ENCODE measurements around the gene C10orf53. TPM values are rescaled to one million over a fixed set of nuclear protein-coding genes. Genes with fewer than 3 reads are reported as not detected.
A peak's percentile ranks its signal among the peaks of the same experiment; 100 is the strongest.

Gene C10orf53
- total RNA-seq, 1 experiment from 2014 or later, result not detected

DNA sequence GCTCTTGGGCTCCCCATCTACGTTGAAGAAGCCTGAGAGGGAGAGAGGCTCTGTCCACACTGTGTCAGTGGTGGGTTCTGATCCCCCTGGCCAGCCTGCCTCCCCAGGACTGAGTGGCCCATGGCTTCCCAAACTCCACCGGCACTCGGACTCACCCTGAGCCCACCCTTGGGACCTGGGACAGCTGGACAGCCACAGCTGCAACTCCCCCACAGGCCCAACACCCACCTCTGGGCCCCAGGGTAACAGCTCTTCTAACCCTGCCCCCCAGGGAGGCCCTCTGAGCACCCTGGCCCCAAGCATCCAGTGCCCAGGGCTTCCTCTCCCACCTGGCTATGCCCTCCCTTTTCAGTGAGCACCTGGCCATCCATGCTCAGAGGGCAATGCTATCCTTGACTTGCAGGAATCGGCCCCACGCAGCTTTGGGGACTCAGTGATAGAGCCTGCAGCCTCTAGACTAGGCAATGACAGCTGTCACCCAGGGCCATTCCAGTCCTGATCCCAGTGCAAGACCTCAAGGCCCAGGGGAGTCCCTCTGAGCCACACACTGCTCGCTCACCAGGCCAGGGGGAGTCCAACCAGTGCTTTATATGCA lies 64.7 kb downstream of the C10orf53 start:
- no TSS peak for BruUV-seq (replicated peaks)
- POLR2A ChIA-PET, result no interaction called here
- no peaks in the 10 kb centered on the region for H3K27me3 ChIP-seq (replicated peaks; ENCODE audit: control insufficient read depth, insufficient read depth, low read length)

DNA sequence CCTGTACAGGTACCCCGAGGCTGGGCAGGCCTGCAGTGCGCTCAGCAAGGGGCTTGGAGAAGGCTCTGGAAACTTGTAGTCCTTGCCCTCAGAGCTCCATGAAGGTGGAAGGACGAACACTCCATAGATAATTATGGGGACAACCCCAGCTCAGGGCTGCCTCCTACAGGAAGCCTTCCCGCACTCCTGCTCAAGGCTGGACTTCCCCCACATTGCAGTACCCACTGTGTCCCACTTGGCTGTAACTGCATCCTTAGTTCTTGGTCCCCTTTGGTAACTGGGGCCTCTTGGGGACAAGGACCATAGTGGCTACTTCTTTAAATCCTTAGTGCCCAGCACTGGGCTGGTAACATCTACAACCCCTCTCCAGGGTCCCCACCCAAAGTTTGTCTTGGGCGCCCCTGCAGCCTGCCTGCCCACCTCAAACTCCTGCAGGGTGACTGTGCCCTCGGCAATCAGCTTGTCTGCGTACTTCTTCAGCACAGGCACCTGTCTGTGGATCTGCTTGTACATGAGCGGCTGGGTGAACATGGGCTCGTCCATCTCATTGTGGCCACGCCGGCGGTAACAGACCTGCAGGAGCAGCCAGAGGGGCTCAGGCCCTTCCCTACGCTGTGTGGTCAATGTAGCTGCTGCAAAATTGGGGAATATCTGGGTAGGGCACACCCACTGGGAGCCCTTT lies 65.6 kb downstream of the C10orf53 start:
- Histone ChIP-seq H3K9me3 (no peaks in the 10 kb centered on the region), H3K36me3 (ENCODE audit: control insufficient read depth, insufficient read depth, low read length) (0 out of 2 replicates have a peak, but pooled peaks cover 1% of the 10 kb centered on the region), H3K4me3 (ENCODE audit: low read depth, low read length) (no peak overlapping the region), H3K27me3 (replicated peaks; ENCODE audit: control insufficient read depth, insufficient read depth, low read length) (no peaks in the 10 kb centered on the region), H3K4me1 (no peaks in the 10 kb centered on the region)
- TF ChIP-seq, protein P1, sequence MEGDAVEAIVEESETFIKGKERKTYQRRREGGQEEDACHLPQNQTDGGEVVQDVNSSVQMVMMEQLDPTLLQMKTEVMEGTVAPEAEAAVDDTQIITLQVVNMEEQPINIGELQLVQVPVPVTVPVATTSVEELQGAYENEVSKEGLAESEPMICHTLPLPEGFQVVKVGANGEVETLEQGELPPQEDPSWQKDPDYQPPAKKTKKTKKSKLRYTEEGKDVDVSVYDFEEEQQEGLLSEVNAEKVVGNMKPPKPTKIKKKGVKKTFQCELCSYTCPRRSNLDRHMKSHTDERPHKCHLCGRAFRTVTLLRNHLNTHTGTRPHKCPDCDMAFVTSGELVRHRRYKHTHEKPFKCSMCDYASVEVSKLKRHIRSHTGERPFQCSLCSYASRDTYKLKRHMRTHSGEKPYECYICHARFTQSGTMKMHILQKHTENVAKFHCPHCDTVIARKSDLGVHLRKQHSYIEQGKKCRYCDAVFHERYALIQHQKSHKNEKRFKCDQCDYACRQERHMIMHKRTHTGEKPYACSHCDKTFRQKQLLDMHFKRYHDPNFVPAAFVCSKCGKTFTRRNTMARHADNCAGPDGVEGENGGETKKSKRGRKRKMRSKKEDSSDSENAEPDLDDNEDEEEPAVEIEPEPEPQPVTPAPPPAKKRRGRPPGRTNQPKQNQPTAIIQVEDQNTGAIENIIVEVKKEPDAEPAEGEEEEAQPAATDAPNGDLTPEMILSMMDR (IDR thresholded peaks at IDR 0.05; ENCODE audit: insufficient read depth in 1 of 2, low read depth in 1 of 2, low read length in 1 of 2, severe bottlenecking in 1 of 2, unreplicated experiment in 1 of 2), result peak; percentile 12
- no peaks in the 10 kb centered on the region for H3K4me1 Mint-ChIP-seq (ENCODE audit: low read depth, unreplicated experiment)
- H3K27me3 Mint-ChIP-seq (ENCODE audit: insufficient read depth, unreplicated experiment), result no peaks in the 10 kb centered on the region
- no peaks in the 10 kb centered on the region for H3K36me3 Mint-ChIP-seq (ENCODE audit: insufficient read depth, unreplicated experiment)
- no peak for DNase-seq
- no peak overlapping the region for H3K4me3 Mint-ChIP-seq (ENCODE audit: unreplicated experiment)
- ChIA-PET POLR2A (no interaction called here), CTCF (interaction anchor here (0.7 kb wide), 1 partner anchor 10 kb away, joined by 4 read pairs; no protein-coding TSS in a partner anchor)
- no peak overlapping the region for H3K27ac Mint-ChIP-seq (ENCODE audit: unreplicated experiment)
- no TSS peak for BruUV-seq (replicated peaks)
- H3K9me3 Mint-ChIP-seq (ENCODE audit: unreplicated experiment), result peaks cover 12% of the 10 kb centered on the region
- intact Hi-C loops (cut with micrococcal nuclease; ENCODE audit: unreplicated experiment), result no loop called here

More for the DNA sequence above, 64.7 kb downstream of the C10orf53 start:
- intact Hi-C loops (cut with micrococcal nuclease; ENCODE audit: unreplicated experiment), result no loop called here
- no peaks in the 10 kb centered on the region for H3K4me1 Mint-ChIP-seq (ENCODE audit: low read depth, unreplicated experiment)
- H3K9me3 ChIP-seq, result no peaks in the 10 kb centered on the region
- 0 out of 2 replicates have a peak, but pooled peaks cover 1% of the 10 kb centered on the region for H3K36me3 ChIP-seq (ENCODE audit: control insufficient read depth, insufficient read depth, low read length)
- TF ChIP-seq, protein P1 (IDR thresholded peaks at IDR 0.05; ENCODE audit: insufficient read depth in 1 of 2, low read depth in 1 of 2, low read length in 1 of 2, severe bottlenecking in 1 of 2, unreplicated experiment in 1 of 2), result no peak
- no peaks in the 10 kb centered on the region for H3K27me3 Mint-ChIP-seq (ENCODE audit: insufficient read depth, unreplicated experiment)
- DNase-seq, result no peak
- peaks cover 12% of the 10 kb centered on the region for H3K9me3 Mint-ChIP-seq (ENCODE audit: unreplicated experiment)
- no peak overlapping the region for H3K4me3 ChIP-seq (ENCODE audit: low read depth, low read length)
- no peak overlapping the region for H3K27ac Mint-ChIP-seq (ENCODE audit: unreplicated experiment)
- H3K36me3 Mint-ChIP-seq (ENCODE audit: insufficient read depth, unreplicated experiment), result no peaks in the 10 kb centered on the region
- H3K4me1 ChIP-seq, result no peaks in the 10 kb centered on the region
- CTCF ChIA-PET, result interaction anchor here (0.7 kb wide), 1 partner anchor 10 kb away, joined by 4 read pairs; no protein-coding TSS in a partner anchor
- no peak overlapping the region for H3K4me3 Mint-ChIP-seq (ENCODE audit: unreplicated experiment)

DNA sequence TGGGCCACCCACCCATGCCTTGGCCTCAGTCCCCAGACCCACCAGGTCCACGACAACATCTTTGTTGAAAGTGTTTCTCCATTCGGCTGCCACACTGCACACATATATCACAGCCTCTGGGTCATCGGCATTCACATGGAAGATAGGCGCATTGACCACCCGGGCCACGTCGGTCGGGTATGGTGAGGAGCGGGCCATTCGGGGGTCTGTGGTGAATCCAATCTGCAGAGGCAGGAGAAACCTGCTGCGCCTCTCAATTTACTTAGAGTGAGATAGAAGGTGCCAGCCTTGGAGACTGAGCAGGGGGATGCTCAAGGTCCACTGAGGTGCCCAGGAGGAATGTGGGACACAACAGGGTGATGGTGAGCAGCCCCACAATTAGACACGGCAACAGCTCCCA lies 66.3 kb downstream of the C10orf53 start:
- no peak for DNase-seq
- Histone ChIP-seq H3K9me3 (no peaks in the 10 kb centered on the region), H3K36me3 (ENCODE audit: control insufficient read depth, insufficient read depth, low read length) (0 out of 2 replicates have a peak, but pooled peaks cover 1% of the 10 kb centered on the region), H3K4me3 (ENCODE audit: low read depth, low read length) (no peak overlapping the region), H3K4me1 (no peaks in the 10 kb centered on the region), H3K27me3 (replicated peaks; ENCODE audit: control insufficient read depth, insufficient read depth, low read length) (no peaks in the 10 kb centered on the region)
- intact Hi-C loops (cut with micrococcal nuclease; ENCODE audit: unreplicated experiment), result no loop called here
- BruUV-seq (replicated peaks), result no TSS peak
- Mint-ChIP-seq H3K27me3 (ENCODE audit: insufficient read depth, unreplicated experiment) (no peaks in the 10 kb centered on the region), H3K4me3 (ENCODE audit: unreplicated experiment) (no peak overlapping the region), H3K36me3 (ENCODE audit: insufficient read depth, unreplicated experiment) (no peaks in the 10 kb centered on the region), H3K4me1 (ENCODE audit: low read depth, unreplicated experiment) (no peaks in the 10 kb centered on the region), H3K27ac (ENCODE audit: unreplicated experiment) (no peak overlapping the region), H3K9me3 (ENCODE audit: unreplicated experiment) (peaks cover 12% of the 10 kb centered on the region)
- CTCF ChIA-PET, result no interaction called here
- POLR2A ChIA-PET, result no interaction called here
- TF ChIP-seq, protein P1 (IDR thresholded peaks at IDR 0.05; ENCODE audit: insufficient read depth in 1 of 2, low read depth in 1 of 2, low read length in 1 of 2, severe bottlenecking in 1 of 2, unreplicated experiment in 1 of 2), result no peak

All from Caco-2 (cell line).